Neural progenitor cell (in vitro differentiated cells): ENCODE results near the gene SRSF12.

Source experiments
- EZH2 ChIP-seq: fragments of 200-600 bp; sonication (generic); IDR thresholded peaks from 2 replicates; pipeline ENCODE4 v1.6.1; 2017; ENCODE audit warnings: antibody characterized with exemption, mild to moderate bottlenecking, moderate library complexity
- TF ChIP-seq, protein P1 (sequence below): fragments of 200-600 bp; sonication (generic); IDR thresholded peaks from 2 replicates; pipeline ENCODE4 v1.5.1; 2017; ENCODE audit warnings: antibody characterized with exemption, mild to moderate bottlenecking

DNA sequence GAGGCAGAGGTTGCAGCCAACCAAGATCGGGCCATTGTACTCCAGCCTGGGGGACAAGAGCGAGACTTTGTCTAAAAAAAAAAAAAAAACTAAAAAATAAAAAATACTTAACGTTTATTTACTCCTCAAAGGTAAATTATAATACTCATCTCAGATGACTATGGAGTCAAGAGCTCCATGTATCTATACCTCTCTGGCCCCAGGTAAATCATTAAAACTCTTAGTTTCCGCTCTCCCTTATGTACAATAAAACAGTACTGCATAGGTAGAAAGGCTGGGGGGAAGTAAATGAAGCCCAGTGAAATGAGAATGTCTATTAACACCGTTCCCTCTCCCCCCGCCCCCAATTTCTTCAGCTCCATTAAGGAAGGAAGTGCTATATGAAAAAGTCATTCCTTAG is 1.2 kb downstream of the SRSF12 start:
- TF ChIP-seq, protein P1, sequence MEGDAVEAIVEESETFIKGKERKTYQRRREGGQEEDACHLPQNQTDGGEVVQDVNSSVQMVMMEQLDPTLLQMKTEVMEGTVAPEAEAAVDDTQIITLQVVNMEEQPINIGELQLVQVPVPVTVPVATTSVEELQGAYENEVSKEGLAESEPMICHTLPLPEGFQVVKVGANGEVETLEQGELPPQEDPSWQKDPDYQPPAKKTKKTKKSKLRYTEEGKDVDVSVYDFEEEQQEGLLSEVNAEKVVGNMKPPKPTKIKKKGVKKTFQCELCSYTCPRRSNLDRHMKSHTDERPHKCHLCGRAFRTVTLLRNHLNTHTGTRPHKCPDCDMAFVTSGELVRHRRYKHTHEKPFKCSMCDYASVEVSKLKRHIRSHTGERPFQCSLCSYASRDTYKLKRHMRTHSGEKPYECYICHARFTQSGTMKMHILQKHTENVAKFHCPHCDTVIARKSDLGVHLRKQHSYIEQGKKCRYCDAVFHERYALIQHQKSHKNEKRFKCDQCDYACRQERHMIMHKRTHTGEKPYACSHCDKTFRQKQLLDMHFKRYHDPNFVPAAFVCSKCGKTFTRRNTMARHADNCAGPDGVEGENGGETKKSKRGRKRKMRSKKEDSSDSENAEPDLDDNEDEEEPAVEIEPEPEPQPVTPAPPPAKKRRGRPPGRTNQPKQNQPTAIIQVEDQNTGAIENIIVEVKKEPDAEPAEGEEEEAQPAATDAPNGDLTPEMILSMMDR, result no peak
- no peak for TF ChIP-seq EZH2
